PC-3 (cell line): ENCODE data around the gene SSH3.

Source experiments
- EZH2 ChIP-seq: fragments of 300-600 bp; sonication (generic); IDR thresholded peaks from one replicate; pipeline ENCODE4 v1.6.1; 2017; ENCODE audit warnings: antibody characterized with exemption, mild to moderate bottlenecking, low read length; ENCODE audit not compliant: unreplicated experiment
- EZH2phosphoT487 ChIP-seq: fragments of 300-600 bp; sonication (generic); IDR thresholded peaks from 2 replicates; pipeline ENCODE4 v1.6.1; 2018; ENCODE audit warnings: mild to moderate bottlenecking, antibody characterized with exemption, low read length, borderline replicate concordance
- TF ChIP-seq, protein P1 (sequence below): fragments of 300-600 bp; sonication (generic); conservative IDR thresholded peaks from 2 replicates; pipeline ENCODE4 v1.5.1; 2017; ENCODE audit warnings: antibody characterized with exemption, low read depth, mild to moderate bottlenecking, low read length

DNA sequence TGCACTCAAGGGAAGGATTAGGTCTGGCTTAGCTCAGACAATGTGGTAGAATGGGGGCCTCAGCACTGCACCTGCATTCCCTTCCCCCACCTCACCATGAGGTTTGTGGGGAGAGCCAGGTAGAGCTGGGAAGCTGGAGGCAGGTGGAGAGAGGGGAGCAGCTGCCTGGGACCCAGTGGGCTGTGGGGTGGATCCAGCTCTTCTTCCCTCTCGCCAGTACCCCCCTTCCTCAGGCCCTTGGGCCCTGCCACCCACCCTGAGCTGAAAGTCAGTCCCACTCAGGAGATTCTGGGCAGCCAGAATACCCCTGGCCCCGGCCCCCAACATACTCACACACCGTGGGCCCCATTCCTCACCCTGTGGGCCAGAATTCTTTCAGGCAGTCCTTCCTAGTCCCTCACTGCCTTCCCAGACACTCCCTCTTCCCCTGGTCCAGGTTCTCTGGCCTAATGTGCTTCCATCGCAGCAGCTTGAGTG is 53.1 kb downstream of the SSH3 start:
- TF ChIP-seq, protein P1, sequence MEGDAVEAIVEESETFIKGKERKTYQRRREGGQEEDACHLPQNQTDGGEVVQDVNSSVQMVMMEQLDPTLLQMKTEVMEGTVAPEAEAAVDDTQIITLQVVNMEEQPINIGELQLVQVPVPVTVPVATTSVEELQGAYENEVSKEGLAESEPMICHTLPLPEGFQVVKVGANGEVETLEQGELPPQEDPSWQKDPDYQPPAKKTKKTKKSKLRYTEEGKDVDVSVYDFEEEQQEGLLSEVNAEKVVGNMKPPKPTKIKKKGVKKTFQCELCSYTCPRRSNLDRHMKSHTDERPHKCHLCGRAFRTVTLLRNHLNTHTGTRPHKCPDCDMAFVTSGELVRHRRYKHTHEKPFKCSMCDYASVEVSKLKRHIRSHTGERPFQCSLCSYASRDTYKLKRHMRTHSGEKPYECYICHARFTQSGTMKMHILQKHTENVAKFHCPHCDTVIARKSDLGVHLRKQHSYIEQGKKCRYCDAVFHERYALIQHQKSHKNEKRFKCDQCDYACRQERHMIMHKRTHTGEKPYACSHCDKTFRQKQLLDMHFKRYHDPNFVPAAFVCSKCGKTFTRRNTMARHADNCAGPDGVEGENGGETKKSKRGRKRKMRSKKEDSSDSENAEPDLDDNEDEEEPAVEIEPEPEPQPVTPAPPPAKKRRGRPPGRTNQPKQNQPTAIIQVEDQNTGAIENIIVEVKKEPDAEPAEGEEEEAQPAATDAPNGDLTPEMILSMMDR, result no peak
- TF ChIP-seq EZH2phosphoT487 (no peak), EZH2 (no peak)
